Stimulated activated CD8-positive, alpha-beta memory T cell treated with anti-CD3 and anti-CD28 coated beads, Interleukin-15, amount 100 ng/mL, for 1 hour (primary cell): Measurements from ENCODE around the gene BRDT.
"Not testable (repeated sequence)": the region's sequence is repeated elsewhere in the genome, so short reads cannot be mapped to it uniquely, and the experiment has no call there.

Experiments
- DNase-seq: peaks from one replicate; pipeline ENCODE4 v3.0.0-alpha.2; 2020; ENCODE audit warnings: low read depth

The BRDT gene

GRCh38 chr1:91993256-91993655, 44.1 kb downstream of the BRDT start:
- no peak for DNase-seq

- no peak for DNase-seq
Observed at GRCh38 chr1:91997607-91998195, 48.5 kb downstream of the BRDT start.

- no peak for DNase-seq
Observed at GRCh38 chr1:92004129-92004528, 54.9 kb downstream of the BRDT start.

GRCh38 chr1:92013923-92014322, 64.7 kb downstream of the BRDT start:
- no peak for DNase-seq

DNA sequence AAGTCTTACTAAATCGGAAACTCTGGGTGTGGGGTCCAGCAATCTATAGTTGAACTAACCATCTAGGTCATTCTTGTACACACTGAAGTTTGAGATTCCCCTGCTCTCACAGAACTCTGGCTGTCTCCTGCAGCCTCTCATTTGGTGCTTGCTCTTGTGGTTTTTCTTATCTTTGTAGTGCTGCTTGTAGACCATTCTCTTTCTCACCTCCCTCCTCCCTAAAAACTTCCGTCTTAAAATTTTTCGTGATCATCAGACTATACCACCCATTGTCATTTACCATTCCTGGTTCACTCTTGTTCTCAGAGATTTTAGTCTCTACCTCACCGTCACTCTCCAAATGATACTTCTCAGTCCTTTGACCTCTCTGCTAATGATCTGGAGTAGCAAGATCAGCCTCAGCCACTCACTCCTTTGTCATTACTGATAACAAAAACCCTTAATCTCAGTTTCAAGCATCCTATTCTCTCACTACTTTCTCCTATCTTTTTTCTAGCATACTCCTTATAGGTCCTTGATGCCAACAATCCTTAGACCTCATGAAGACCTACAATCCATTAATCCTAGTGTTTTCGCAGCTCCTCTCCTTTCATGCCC, 67.6 kb downstream of the BRDT start:
- DNase-seq: no peak

- no peak for DNase-seq
Observed at GRCh38 chr1:92017656-92018055, 68.5 kb downstream of the BRDT start.

GRCh38 chr1:92026042-92026441, 76.8 kb downstream of the BRDT start:
- DNase-seq: not testable (repeated sequence)

GRCh38 chr1:92026806-92027205, 77.6 kb downstream of the BRDT start:
- no peak for DNase-seq

- no peak for DNase-seq
Observed at GRCh38 chr1:92029241-92029922, 80.2 kb downstream of the BRDT start.

- DNase-seq: no peak
Observed at GRCh38 chr1:92030656-92031107, 81.5 kb downstream of the BRDT start.

DNA sequence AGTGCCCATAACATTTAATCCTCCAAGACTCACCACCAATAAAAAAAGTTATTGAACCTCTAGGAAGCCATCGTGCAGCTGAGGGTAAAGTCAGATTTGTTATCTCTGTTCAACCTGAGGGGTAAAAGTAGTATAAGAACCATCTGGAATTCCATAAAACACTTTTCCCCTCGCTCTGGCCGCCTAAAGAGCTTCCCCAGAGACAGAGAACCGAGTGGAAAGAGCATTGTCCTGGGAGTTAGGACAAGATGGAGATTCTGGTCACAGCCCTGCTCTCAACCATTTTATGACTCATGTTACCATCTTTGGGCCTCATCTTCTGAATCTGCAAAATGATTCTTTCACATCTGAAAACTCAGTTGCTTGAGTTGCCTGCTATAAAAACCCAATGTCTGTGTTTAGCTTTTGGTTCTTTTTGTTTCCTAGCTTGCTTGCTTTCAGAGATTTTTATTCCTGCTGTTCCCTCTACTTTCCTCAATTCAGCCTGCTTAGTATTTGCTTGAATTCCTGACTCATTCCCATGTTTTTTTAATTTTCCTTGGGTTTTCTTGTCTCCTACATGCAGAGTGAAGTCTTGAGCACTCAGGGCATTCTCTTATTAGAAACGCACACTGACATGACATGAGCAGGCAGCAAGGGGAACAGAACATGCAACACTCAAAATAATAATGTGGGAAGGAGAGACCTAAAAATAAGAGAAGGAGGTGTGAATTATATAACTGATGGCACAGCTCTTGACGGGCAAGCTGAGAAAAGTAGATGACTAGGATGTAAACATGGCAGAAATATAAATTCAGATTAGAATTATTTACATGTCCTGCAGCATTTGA, 82.3 kb downstream of the BRDT start:
- DNase-seq: no peak

DNA sequence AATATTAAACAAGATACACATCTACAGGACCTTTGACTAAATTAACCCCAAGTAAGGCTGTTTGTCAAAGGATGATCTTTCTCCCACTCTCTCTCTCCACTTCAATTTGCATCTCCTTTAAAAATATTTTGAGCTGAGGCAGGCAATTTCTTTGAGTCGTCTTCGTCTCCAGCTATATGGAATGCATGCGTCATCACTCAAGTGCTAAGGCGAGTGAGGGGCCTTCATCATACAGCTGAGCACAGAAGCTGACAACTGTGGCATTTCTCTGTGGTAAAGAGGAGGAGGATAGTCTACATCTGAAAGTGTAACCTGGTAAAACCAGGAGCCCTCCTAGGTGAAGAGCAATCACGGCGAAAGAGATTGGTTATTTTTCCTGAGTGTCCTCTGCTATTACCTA, 88.2 kb downstream of the BRDT start:
- DNase-seq: no peak

- no peak for DNase-seq
Observed at GRCh38 chr1:92038695-92039346, 89.6 kb downstream of the BRDT start.

DNA sequence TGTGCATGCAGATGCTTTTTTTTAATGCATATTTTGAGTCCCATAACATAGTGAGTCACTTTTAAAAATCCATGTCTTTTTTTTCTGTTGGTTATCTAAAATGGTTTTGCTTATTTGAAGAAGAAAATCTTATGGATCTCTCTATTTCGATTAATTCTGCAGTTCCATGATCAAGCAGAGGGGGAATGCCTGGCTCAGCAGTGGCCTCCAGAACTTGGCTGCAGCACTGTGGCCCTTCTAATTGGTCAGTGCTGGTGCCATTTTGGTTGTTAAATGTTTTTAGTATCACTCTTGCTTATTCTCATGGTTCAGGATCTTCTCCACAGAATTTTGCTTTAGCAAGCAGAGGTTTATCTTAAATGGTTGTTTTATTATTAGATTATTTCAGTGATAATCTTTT, 91.8 kb downstream of the BRDT start:
- DNase-seq: no peak

DNA sequence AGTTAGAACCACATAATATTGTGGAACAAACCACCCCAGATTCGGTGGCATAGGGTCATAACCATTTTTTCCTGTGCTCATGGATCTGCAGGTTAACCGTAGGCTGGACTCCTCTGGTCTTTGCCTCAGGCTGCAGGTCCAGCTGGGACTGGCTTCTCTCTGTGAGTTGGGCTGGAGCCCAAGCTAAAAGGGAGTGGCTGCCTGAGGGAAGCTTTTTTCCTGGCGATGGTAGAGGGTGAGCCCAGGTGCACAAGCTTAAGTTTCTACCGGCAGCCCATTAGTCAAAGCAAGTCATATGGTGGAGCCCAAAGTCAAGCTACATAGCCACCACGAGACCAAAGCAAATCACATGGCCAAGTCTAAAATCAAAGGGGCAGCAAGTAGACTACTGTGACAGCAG, 94.4 kb downstream of the BRDT start:
- DNase-seq: no peak

- no peak for DNase-seq
Observed at GRCh38 chr1:92045766-92046495, 96.7 kb downstream of the BRDT start.

GRCh38 chr1:92051948-92052347, 102.7 kb downstream of the BRDT start:
- no peak for DNase-seq
